Liver (tissue), 9 donors: Measurements from ENCODE around the gene ATP8B3. TPM values are rescaled to one million over a fixed set of nuclear protein-coding genes. Genes with fewer than 3 reads are reported as not detected.

ENCODE experiments used
- DNase-seq: peaks from one replicate; pipeline ENCODE4 v3.0.0-alpha.2; 2017; ENCODE audit warnings: low spot score
- H3K27ac ChIP-seq, 2 donors: one replicate each; pipeline ENCODE4 v1.7.0; 2013; ENCODE audit warnings: inconsistent platforms in 2 of 2, low read length in 2 of 2, control low read depth in 1 of 2, low read depth in 1 of 2, mild to moderate bottlenecking in 1 of 2
- H3K27me3 ChIP-seq, 4 donors: one replicate each; pipeline versions ENCODE4 v1.6.1 to v1.7.0; 2013; ENCODE audit warnings: low read length in 3 of 4, inconsistent platforms in 1 of 4, mild to moderate bottlenecking in 1 of 4, moderate library complexity in 1 of 4; ENCODE audit not compliant: control insufficient read depth in 4 of 4, insufficient read depth in 4 of 4
- H3K36me3 ChIP-seq, 4 donors: one replicate each; pipeline versions ENCODE4 v1.6.1 to v1.7.0; 2013; ENCODE audit warnings: low read length in 3 of 4, mild to moderate bottlenecking in 3 of 4, low read depth in 1 of 4, moderate library complexity in 1 of 4; ENCODE audit not compliant: control insufficient read depth in 4 of 4, insufficient read depth in 3 of 4
- H3K4me1 ChIP-seq, 4 donors: one replicate each; pipeline versions ENCODE4 v1.6.1 to v1.7.0; 2013; ENCODE audit warnings: low read length in 3 of 4, mild to moderate bottlenecking in 3 of 4, moderate library complexity in 1 of 4; ENCODE audit not compliant: control insufficient read depth in 4 of 4, insufficient read depth in 4 of 4
- H3K4me3 ChIP-seq, 3 donors: one replicate each; pipeline versions ENCODE4 v1.6.1 to v1.7.0; 2013; ENCODE audit warnings: low read length in 3 of 3, control low read depth in 1 of 3, low read depth in 1 of 3, mild to moderate bottlenecking in 1 of 3
- H3K9ac ChIP-seq, 2 donors: one replicate each; pipeline ENCODE4 v1.7.0; 2013; ENCODE audit warnings: low read length in 2 of 2, mild to moderate bottlenecking in 2 of 2, moderate library complexity in 2 of 2, control low read depth in 1 of 2, low read depth in 1 of 2
- H3K9me3 ChIP-seq, 4 donors: one replicate each; pipeline versions ENCODE4 v1.6.1 to v1.7.0; 2013; ENCODE audit warnings: low read length in 3 of 4; ENCODE audit not compliant: control insufficient read depth in 4 of 4
- CTCF ChIP-seq: fragments of 150-350 bp; IDR thresholded peaks from 2 replicates; pipeline ENCODE4 v1.5.1; 2017; ENCODE audit warnings: improper control_type of control experiment, low read depth, low read length; ENCODE audit not compliant: missing input control
- EGR1 ChIP-seq, 2 donors: IDR thresholded peaks; 2 replicates each; pipeline ENCODE4 v1.6.1; 2016 to 2018; ENCODE audit warnings: antibody characterized with exemption in 2 of 2, low read depth in 2 of 2
- FOXA1 ChIP-seq: IDR thresholded peaks from 2 replicates; pipeline ENCODE4 v1.6.1; 2016; ENCODE audit warnings: antibody characterized with exemption
- FOXA2 ChIP-seq: IDR thresholded peaks from 2 replicates; pipeline ENCODE4 v1.6.1; 2016; ENCODE audit warnings: antibody characterized with exemption
- HNF4A ChIP-seq, 2 donors: conservative IDR thresholded peaks; 2 replicates each; pipeline ENCODE4 v1.6.1; 2016; ENCODE audit warnings: antibody characterized with exemption in 2 of 2, mild to moderate bottlenecking in 2 of 2
- HNF4G ChIP-seq: IDR thresholded peaks from 2 replicates; pipeline ENCODE4 v1.6.1; 2016; ENCODE audit warnings: antibody characterized with exemption
- JUND ChIP-seq, 2 donors: IDR thresholded peaks; 2 replicates each; pipeline ENCODE4 v1.6.1; 2016; ENCODE audit warnings: antibody characterized with exemption in 2 of 2
- NR2F2 ChIP-seq: IDR thresholded peaks from 2 replicates; pipeline ENCODE4 v1.6.1; 2016; ENCODE audit warnings: antibody characterized with exemption
- RAD21 ChIP-seq, 2 donors: IDR thresholded peaks; 2 replicates each; pipeline ENCODE4 v1.6.1; 2016; ENCODE audit warnings: antibody characterized with exemption in 2 of 2, mild to moderate bottlenecking in 2 of 2
- RXRA ChIP-seq, 2 donors: IDR thresholded peaks; 2 replicates each; pipeline ENCODE4 v1.6.1; 2017 to 2018; ENCODE audit warnings: antibody characterized with exemption in 2 of 2, mild to moderate bottlenecking in 1 of 2
- SP1 ChIP-seq: IDR thresholded peaks from 2 replicates; pipeline ENCODE4 v1.6.1; 2018; ENCODE audit warnings: antibody characterized with exemption, mild to moderate bottlenecking
- TAF1 ChIP-seq: conservative IDR thresholded peaks from 2 replicates; pipeline ENCODE4 v1.6.1; 2016; ENCODE audit warnings: antibody characterized with exemption, mild to moderate bottlenecking
- YY1 ChIP-seq: IDR thresholded peaks from 2 replicates; pipeline ENCODE4 v1.6.1; 2016; ENCODE audit warnings: antibody characterized with exemption, mild to moderate bottlenecking
- ZBTB33 ChIP-seq: IDR thresholded peaks from 2 replicates; pipeline ENCODE4 v1.6.1; 2016; ENCODE audit warnings: antibody characterized with exemption
- WGBS: extraction: QIAGEN DNeasy Blood & Tissue Kit; methylation state at CpG from one replicate; pipeline ENCODE4 v1.1.7; 2013; 5-methylcytosine and 5-hydroxymethylcytosine counted together
- polyA plus RNA-seq, 2 donors: library from polyadenylated mRNA; stranded (reverse) in 1 of 2; unstranded in 1 of 2; fragments of 200-250 nt in 1 of 2; fragments of >200 nt in 1 of 2; fragmentation: Nextera tagmentation in 1 of 2; extraction: Ambion mirVana in 1 of 2; gene quantifications; one replicate each; pipeline versions ENCODE4 v1.2.1 to v1.2.3, GENCODE V29; 2013 to 2015
- total RNA-seq, 2 donors: library from RNA; depleted of rRNA; stranded (reverse); fragments of >200 nt; gene quantifications; one replicate each; pipeline ENCODE4 v1.2.3, GENCODE V29; 2014
- TF ChIP-seq, protein P1 (sequence below): IDR thresholded peaks from 2 replicates; pipeline ENCODE4 v1.6.1; 2016; ENCODE audit warnings: antibody characterized with exemption
- TF ChIP-seq, protein P2 (sequence below): IDR thresholded peaks from 2 replicates; pipeline ENCODE4 v1.6.1; 2016; ENCODE audit warnings: antibody characterized with exemption
- donor health status: healthy.
- donor health status: healthy.
- donor health status: healthy.
- donor health status: healthy.
- donor health status: healthy.

The ATP8B3 gene
- total and polyA plus RNA-seq, 4 donors: 0.42 to 3.1 (median 0.52) TPM

DNA sequence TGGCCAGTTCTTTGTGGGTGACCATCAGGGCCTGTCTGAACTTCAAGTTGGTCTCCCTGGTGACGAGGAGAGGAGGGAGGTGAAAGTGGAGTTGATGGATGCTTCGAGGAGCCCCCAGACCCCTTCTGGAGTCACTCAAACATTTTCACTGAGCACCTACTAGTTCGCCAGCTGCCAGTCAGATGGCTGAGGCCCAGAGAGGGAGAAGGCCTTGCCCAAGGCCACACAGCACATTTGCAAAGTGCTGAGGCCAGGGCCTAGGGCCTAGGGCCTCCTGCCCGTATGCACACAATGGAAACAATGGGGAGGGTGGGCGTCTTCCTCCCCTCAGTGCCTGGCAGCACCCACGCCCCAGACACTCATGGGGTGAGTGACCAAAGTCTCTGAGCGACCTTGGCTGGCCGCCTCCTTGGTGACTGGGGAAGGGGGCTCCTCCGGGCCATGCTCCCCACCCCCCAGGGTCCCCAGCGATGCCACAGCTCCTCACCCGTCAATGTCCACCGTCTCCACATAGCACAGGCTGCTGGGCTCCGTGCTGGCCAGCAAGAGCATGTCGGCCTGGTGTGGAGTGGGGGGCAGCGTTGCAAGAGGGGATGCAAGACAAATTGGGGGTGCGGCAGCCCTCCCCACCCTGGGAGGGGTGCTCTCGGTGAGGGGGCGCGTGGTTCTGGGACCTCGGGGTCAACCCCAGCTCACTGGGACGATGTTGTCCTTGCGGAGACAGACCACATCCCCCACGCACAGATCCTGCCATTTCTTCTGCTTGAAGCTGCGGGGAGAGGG, 6.5 kb downstream of the ATP8B3 start (continued):
- TF ChIP-seq, protein P1, sequence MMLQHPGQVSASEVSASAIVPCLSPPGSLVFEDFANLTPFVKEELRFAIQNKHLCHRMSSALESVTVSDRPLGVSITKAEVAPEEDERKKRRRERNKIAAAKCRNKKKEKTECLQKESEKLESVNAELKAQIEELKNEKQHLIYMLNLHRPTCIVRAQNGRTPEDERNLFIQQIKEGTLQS: no peak
- TF ChIP-seq EGR1 (IDR thresholded peaks at IDR 0.05; ENCODE audit: low read depth in 2 of 2) (no peak), JUND (IDR thresholded peaks at IDR 0.05) (no peak), NR2F2 (no peak), CTCF (no peak), FOXA2 (no peak), HNF4G (no peak), SP1 (no peak), YY1 (no peak)
- TF ChIP-seq, protein P2, sequence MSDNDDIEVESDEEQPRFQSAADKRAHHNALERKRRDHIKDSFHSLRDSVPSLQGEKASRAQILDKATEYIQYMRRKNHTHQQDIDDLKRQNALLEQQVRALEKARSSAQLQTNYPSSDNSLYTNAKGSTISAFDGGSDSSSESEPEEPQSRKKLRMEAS: no peak

- 94% methylated on average over 6 of the region's 6 CpGs for WGBS
- H3K4me1 ChIP-seq: no peaks in the 10 kb centered on the region
- no peak overlapping the region for H3K27ac ChIP-seq
- TF ChIP-seq RXRA (IDR thresholded peaks at IDR 0.05) (no peak), EGR1 (IDR thresholded peaks at IDR 0.05; ENCODE audit: low read depth in 2 of 2) (no peak), RAD21 (IDR thresholded peaks at IDR 0.05) (no peak), FOXA2 (no peak), HNF4G (no peak), CTCF (no peak), FOXA1 (no peak), TAF1 (no peak), HNF4A (conservative IDR thresholded peaks at IDR 0.05) (no peak), YY1 (no peak), SP1 (no peak), ZBTB33 (no peak)
- TF ChIP-seq, protein P2: no peak
- TF ChIP-seq, protein P1: no peak
- no peak overlapping the region for H3K9ac ChIP-seq
- no peaks in the 10 kb centered on the region for H3K27me3 ChIP-seq
- DNase-seq: no peak
- H3K36me3 ChIP-seq: peaks cover 0 to 1% (median 0%) of the 10 kb centered on the region in 4 donors
- H3K4me3 ChIP-seq: no peak overlapping the region
- H3K9me3 ChIP-seq: no peaks in the 10 kb centered on the region
These were observed 7.2 kb downstream of the ATP8B3 start for GRCh38 chr19:1804858-1805257.
